K562 (cell line): Measurements from ENCODE around the gene EIF4E1B. TPM values are rescaled to one million over a fixed set of nuclear protein-coding genes. Genes with fewer than 3 reads are reported as not detected.

Source experiments
- ATF7 ChIP-seq: fragments of 450-650 bp; IDR thresholded peaks from 2 replicates; pipeline ENCODE4 v1.7.1; 2014; ENCODE audit warnings: mild to moderate bottlenecking, moderate library complexity
- E2F6 ChIP-seq, 2 experiments: IDR thresholded peaks; 2 replicates each; pipeline ENCODE4 v1.6.1; 2011; ENCODE audit warnings: borderline replicate concordance in 1 of 2, control low read depth in 1 of 2, low read depth in 1 of 2, low read length in 1 of 2, mild to moderate bottlenecking in 1 of 2, mixed read lengths in 1 of 2, moderate library complexity in 1 of 2; ENCODE audit not compliant: insufficient read depth in 1 of 2, insufficient read length in 1 of 2, poor library complexity in 1 of 2, severe bottlenecking in 1 of 2; ENCODE audit errors: extremely low read depth in 1 of 2
- EHMT2 ChIP-seq: fragments of 450-650 bp; IDR thresholded peaks from 2 replicates; pipeline ENCODE4 v1.6.1; 2018; ENCODE audit warnings: antibody characterized with exemption
- VEZF1 ChIP-seq: fragments of 200-800 bp; sonication (Bioruptor generic); IDR thresholded peaks from 2 replicates; pipeline ENCODE4 v1.6.1; 2017; ENCODE audit warnings: missing genetic modification characterization, missing compliant biosample characterization
- polyA plus RNA-seq, 8 experiments: library from polyadenylated mRNA; depleted of rRNA in 4 of 8; stranded (reverse) in 5 of 8; unstranded in 3 of 8; fragments of >200 nt; fragmentation: Nextera tagmentation in 2 of 8; fragmentation: Illumina TruSeq in 1 of 8; extraction: Ambion mirVana in 2 of 8; extraction: Trizol in 1 of 8; gene quantifications; 2 replicates each; pipeline versions ENCODE4 v1.2.1 to v1.2.3, GENCODE V29; 2011 to 2014; ENCODE audit warnings: inconsistent platforms in 1 of 8, missing spikeins in 1 of 8
- total RNA-seq, 7 experiments: library from RNA; depleted of rRNA in 6 of 7; stranded (reverse); fragments of >200 nt in 6 of 7; fragmentation: Illumina TruSeq in 2 of 7; extraction: Trizol in 2 of 7; gene quantifications; 2 replicates each; pipeline versions ENCODE4 v1.2.1 to v1.2.3, GENCODE V29; 2011 to 2021; ENCODE audit warnings: low replicate concordance in 1 of 7
- TF ChIP-seq, protein P1 (sequence below): fragments of 450-650 bp; IDR thresholded peaks from 2 replicates; pipeline ENCODE4 v1.6.1; 2018; ENCODE audit not compliant: partially characterized antibody

Gene EIF4E1B
- total and polyA plus RNA-seq, 9 of the 15 experiments (the other 6 are each of a cell fraction or from before 2014, with no cell fraction given) = not detected

GRCh38 chr5:176620333-176620981 lies 10.0 kb upstream of the EIF4E1B start (continued):
- TF ChIP-seq VEZF1 (CRISPR knock-in tag) (peak; percentile 44), EHMT2 (0 out of 2 replicates have a peak, but pooled peaks have one; percentile 26), ATF7 (0 out of 2 replicates have a peak, but pooled peaks have one; percentile 43), E2F6 (IDR thresholded peaks at IDR 0.05; ENCODE audit: borderline replicate concordance in 1 of 2, extremely low read depth in 1 of 2, insufficient read depth in 1 of 2, insufficient read length in 1 of 2, low read depth in 1 of 2, low read length in 1 of 2, poor library complexity in 1 of 2, severe bottlenecking in 1 of 2) (peak in 1 of 2 experiments; percentile 52)
- TF ChIP-seq, protein P1, sequence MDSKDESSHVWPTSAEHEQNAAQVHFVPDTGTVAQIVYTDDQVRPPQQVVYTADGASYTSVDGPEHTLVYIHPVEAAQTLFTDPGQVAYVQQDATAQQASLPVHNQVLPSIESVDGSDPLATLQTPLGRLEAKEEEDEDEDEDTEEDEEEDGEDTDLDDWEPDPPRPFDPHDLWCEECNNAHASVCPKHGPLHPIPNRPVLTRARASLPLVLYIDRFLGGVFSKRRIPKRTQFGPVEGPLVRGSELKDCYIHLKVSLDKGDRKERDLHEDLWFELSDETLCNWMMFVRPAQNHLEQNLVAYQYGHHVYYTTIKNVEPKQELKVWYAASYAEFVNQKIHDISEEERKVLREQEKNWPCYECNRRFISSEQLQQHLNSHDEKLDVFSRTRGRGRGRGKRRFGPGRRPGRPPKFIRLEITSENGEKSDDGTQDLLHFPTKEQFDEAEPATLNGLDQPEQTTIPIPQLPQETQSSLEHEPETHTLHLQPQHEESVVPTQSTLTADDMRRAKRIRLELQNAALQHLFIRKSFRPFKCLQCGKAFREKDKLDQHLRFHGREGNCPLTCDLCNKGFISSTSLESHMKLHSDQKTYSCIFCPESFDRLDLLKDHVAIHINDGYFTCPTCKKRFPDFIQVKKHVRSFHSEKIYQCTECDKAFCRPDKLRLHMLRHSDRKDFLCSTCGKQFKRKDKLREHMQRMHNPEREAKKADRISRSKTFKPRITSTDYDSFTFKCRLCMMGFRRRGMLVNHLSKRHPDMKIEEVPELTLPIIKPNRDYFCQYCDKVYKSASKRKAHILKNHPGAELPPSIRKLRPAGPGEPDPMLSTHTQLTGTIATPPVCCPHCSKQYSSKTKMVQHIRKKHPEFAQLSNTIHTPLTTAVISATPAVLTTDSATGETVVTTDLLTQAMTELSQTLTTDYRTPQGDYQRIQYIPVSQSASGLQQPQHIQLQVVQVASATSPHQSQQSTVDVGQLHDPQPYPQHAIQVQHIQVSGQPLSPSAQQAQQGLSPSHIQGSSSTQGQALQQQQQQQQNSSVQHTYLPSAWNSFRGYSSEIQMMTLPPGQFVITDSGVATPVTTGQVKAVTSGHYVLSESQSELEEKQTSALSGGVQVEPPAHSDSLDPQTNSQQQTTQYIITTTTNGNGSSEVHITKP = peak; percentile 91
